ENCODE results near the gene NPFFR1. TPM values are rescaled to one million over a fixed set of nuclear protein-coding genes. Genes with fewer than 3 reads are reported as not detected.
A peak's percentile ranks its signal among the peaks of the same experiment; 100 is the strongest.

NPFFR1 gene
- total and polyA plus RNA-seq, 9 donors: 0.02 to 0.14 (median 0.05) TPM; not detected in 1

GRCh38 chr10:70315276-70315675 is 31.5 kb upstream of the NPFFR1 start:
- DNase-seq: no peak
- Histone ChIP-seq H3K36me3 (ENCODE audit: control insufficient read depth, insufficient read depth, low read length) (peaks cover 12% of the 10 kb centered on the region), H3K27me3 (ENCODE audit: control insufficient read depth, insufficient read depth, low read length) (no peaks in the 10 kb centered on the region), H3K4me3 (ENCODE audit: low read length) (no peak overlapping the region), H3K9me3 (replicated peaks; ENCODE audit: control insufficient read depth, low read depth, low read length) (no peaks in the 10 kb centered on the region), H3K27ac (ENCODE audit: low read length) (no peak overlapping the region), H3K4me1 (ENCODE audit: control insufficient read depth, insufficient read depth, low read length) (peaks cover 11% of the 10 kb centered on the region)
- WGBS (ENCODE audit: insufficient coverage): 83% methylated on average over 1 of the region's 2 CpGs

GRCh38 chr10:70312972-70313371 is 29.2 kb upstream of the NPFFR1 start:
- H3K27ac ChIP-seq (ENCODE audit: low read length): no peak overlapping the region
- no peaks in the 10 kb centered on the region for H3K27me3 ChIP-seq (ENCODE audit: control insufficient read depth, insufficient read depth, low read length)
- 30% methylated on average over 2 of the region's 4 CpGs for WGBS (ENCODE audit: insufficient coverage)
- no peaks in the 10 kb centered on the region for H3K9me3 ChIP-seq (replicated peaks; ENCODE audit: control insufficient read depth, low read depth, low read length)
- DNase-seq: peak; percentile 51
- H3K36me3 ChIP-seq (ENCODE audit: control insufficient read depth, insufficient read depth, low read length): peaks cover 8% of the 10 kb centered on the region
- peaks cover 7% of the 10 kb centered on the region for H3K4me1 ChIP-seq (ENCODE audit: control insufficient read depth, insufficient read depth, low read length)
- no peak overlapping the region for H3K4me3 ChIP-seq (ENCODE audit: low read length)

- Histone ChIP-seq H3K4me3 (ENCODE audit: low read length) (no peak overlapping the region), H3K27me3 (ENCODE audit: control insufficient read depth, insufficient read depth, low read length) (no peaks in the 10 kb centered on the region), H3K9me3 (replicated peaks; ENCODE audit: control insufficient read depth, low read depth, low read length) (no peaks in the 10 kb centered on the region), H3K36me3 (ENCODE audit: control insufficient read depth, insufficient read depth, low read length) (peaks cover 5% of the 10 kb centered on the region), H3K4me1 (ENCODE audit: control insufficient read depth, insufficient read depth, low read length) (peaks cover 13% of the 10 kb centered on the region), H3K27ac (ENCODE audit: low read length) (no peak overlapping the region)
- WGBS (ENCODE audit: insufficient coverage): 90% methylated on average over 3 of the region's 5 CpGs
- no peak for DNase-seq
Observed at GRCh38 chr10:70312249-70312648, 28.4 kb upstream of the NPFFR1 start.

DNA sequence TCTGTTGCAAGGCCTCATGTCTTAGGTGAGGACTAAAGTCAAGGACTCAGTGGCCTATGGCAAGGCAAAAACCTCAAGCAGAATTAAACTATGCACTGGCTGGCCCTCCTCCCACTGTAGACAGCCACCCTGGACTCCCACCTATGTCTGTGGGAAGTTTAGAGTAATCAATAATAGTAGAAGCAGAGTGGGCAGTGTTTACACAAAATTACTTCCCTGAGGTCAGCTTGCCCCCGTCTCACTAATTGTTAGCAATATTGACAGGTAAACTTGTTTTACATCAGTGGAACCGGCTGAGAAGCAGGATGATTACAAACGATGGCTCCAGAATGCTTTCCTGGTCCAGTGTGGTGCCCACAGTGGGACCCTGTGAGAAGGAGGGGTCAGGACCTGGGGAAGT is 27.9 kb upstream of the NPFFR1 start:
- 100% methylated on average over 1 of the region's 3 CpGs for WGBS (ENCODE audit: insufficient coverage)
- no peaks in the 10 kb centered on the region for H3K9me3 ChIP-seq (replicated peaks; ENCODE audit: control insufficient read depth, low read depth, low read length)
- no peak for DNase-seq

GRCh38 chr10:70309661-70310060 is 25.9 kb upstream of the NPFFR1 start:
- Histone ChIP-seq H3K4me3 (ENCODE audit: low read length) (no peak overlapping the region), H3K36me3 (ENCODE audit: control insufficient read depth, insufficient read depth, low read length) (peaks cover 4% of the 10 kb centered on the region), H3K4me1 (ENCODE audit: control insufficient read depth, insufficient read depth, low read length) (peaks cover 15% of the 10 kb centered on the region), H3K9me3 (replicated peaks; ENCODE audit: control insufficient read depth, low read depth, low read length) (no peaks in the 10 kb centered on the region), H3K27ac (ENCODE audit: low read length) (no peak overlapping the region), H3K27me3 (ENCODE audit: control insufficient read depth, insufficient read depth, low read length) (no peaks in the 10 kb centered on the region)
- WGBS (ENCODE audit: insufficient coverage): 93% methylated on average over 6 of the region's 7 CpGs
- no peak for DNase-seq

More for the DNA sequence above, 27.9 kb upstream of the NPFFR1 start:
- H3K4me1 ChIP-seq (ENCODE audit: control insufficient read depth, insufficient read depth, low read length): peaks cover 15% of the 10 kb centered on the region
- H3K27me3 ChIP-seq (ENCODE audit: control insufficient read depth, insufficient read depth, low read length): no peaks in the 10 kb centered on the region
- peaks cover 9% of the 10 kb centered on the region for H3K36me3 ChIP-seq (ENCODE audit: control insufficient read depth, insufficient read depth, low read length)
- no peak overlapping the region for H3K27ac ChIP-seq (ENCODE audit: low read length)
- no peak overlapping the region for H3K4me3 ChIP-seq (ENCODE audit: low read length)

DNA sequence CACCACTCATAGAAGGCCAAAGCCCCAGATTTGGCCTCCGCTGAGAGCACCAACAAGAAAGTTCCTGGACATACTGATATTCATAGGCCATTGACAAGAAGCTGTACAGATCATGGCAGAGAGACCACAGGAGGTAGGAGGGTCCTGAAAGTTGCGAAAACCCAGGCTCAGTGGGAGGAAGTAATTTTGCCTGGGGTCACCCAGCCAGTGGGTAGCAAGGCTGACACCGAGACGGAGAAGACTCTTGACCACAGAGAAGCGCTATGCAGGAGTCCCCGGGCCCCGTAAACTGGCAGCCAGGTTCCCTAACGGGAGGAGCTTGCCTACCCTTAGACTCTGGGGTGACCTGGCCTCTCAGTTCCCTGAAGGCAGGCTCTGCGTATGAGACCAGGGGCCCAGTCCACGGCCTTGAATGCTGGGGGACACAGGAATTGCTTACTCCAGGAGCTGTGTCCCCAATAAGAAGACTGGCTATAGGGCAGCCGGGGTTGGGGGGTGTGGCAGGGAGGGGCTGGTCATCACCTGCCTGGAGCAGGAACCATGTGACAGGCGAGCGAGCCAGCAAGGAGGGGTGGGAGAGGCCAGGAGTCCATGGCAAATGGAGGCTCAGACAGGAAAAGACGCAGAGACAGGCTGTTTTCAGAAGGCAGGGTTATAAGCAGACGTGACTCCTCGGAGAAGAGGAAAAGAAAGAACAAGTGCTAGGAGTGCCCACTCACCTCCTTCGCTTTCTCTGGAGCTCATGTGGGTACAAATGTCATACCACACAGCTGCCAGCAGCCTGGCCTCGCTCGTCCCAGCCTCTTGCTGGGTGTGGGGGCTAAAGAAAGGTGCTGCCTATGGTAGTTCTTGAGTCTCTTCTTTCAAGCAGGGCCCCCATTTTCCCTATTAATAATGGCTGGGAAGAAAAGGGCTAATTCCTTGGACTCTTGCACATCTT is 24.6 kb upstream of the NPFFR1 start:
- Histone ChIP-seq H3K27ac (ENCODE audit: low read length) (no peak overlapping the region), H3K9me3 (replicated peaks; ENCODE audit: control insufficient read depth, low read depth, low read length) (no peaks in the 10 kb centered on the region), H3K4me3 (ENCODE audit: low read length) (no peak overlapping the region), H3K4me1 (ENCODE audit: control insufficient read depth, insufficient read depth, low read length) (peaks cover 15% of the 10 kb centered on the region), H3K36me3 (ENCODE audit: control insufficient read depth, insufficient read depth, low read length) (peaks cover 4% of the 10 kb centered on the region), H3K27me3 (ENCODE audit: control insufficient read depth, insufficient read depth, low read length) (no peaks in the 10 kb centered on the region)
- WGBS (ENCODE audit: insufficient coverage): 85% methylated on average over 14 of the region's 19 CpGs
- DNase-seq: no peak

- peak; percentile 66 for DNase-seq
- Histone ChIP-seq H3K27ac (ENCODE audit: low read length) (peak overlapping the region; percentile 13), H3K4me3 (ENCODE audit: low read length) (no peak overlapping the region), H3K36me3 (ENCODE audit: control insufficient read depth, insufficient read depth, low read length) (peaks cover 4% of the 10 kb centered on the region), H3K27me3 (ENCODE audit: control insufficient read depth, insufficient read depth, low read length) (no peaks in the 10 kb centered on the region), H3K4me1 (ENCODE audit: control insufficient read depth, insufficient read depth, low read length) (peaks cover 9% of the 10 kb centered on the region), H3K9me3 (replicated peaks; ENCODE audit: control insufficient read depth, low read depth, low read length) (no peaks in the 10 kb centered on the region)
- 57% methylated on average over 1 of the region's 5 CpGs for WGBS (ENCODE audit: insufficient coverage)
Observed at GRCh38 chr10:70306886-70307520, 23.2 kb upstream of the NPFFR1 start.

- no peaks in the 10 kb centered on the region for H3K9me3 ChIP-seq (replicated peaks; ENCODE audit: control insufficient read depth, low read depth, low read length)
- no CpG with 5 or more reads among the region's 4 CpGs for WGBS (ENCODE audit: insufficient coverage)
- DNase-seq: no peak
- no peak overlapping the region for H3K4me3 ChIP-seq (ENCODE audit: low read length)
- H3K4me1 ChIP-seq (ENCODE audit: control insufficient read depth, insufficient read depth, low read length): peaks cover 9% of the 10 kb centered on the region
- H3K36me3 ChIP-seq (ENCODE audit: control insufficient read depth, insufficient read depth, low read length): peaks cover 4% of the 10 kb centered on the region
- no peak overlapping the region for H3K27ac ChIP-seq (ENCODE audit: low read length)
- no peaks in the 10 kb centered on the region for H3K27me3 ChIP-seq (ENCODE audit: control insufficient read depth, insufficient read depth, low read length)
Observed at GRCh38 chr10:70306181-70306705, 22.4 kb upstream of the NPFFR1 start.

DNA sequence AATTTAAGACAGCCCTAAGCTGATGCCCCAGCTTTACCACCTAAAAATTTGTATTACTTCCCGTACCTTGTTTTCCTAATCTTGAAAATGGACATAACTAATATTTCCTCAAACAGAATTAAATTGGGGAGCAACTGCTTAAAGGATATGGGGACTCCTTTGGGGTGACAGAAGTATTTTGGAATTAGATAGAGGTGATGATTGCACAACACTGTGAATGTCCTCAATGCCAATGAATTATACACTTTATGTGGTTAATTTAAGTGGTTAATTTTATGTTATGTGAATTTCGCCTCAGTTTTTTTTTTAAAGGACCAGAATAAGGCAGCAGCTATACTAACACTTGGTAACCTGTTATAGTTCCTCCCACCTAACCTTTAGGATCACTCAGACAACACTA is 19.9 kb upstream of the NPFFR1 start:
- H3K27ac ChIP-seq (ENCODE audit: low read length): no peak overlapping the region
- H3K36me3 ChIP-seq (ENCODE audit: control insufficient read depth, insufficient read depth, low read length): peaks cover 21% of the 10 kb centered on the region
- no peaks in the 10 kb centered on the region for H3K9me3 ChIP-seq (replicated peaks; ENCODE audit: control insufficient read depth, low read depth, low read length)
- peaks cover 9% of the 10 kb centered on the region for H3K4me1 ChIP-seq (ENCODE audit: control insufficient read depth, insufficient read depth, low read length)
- no CpG with 5 or more reads among the region's 2 CpGs for WGBS (ENCODE audit: insufficient coverage)
- no peaks in the 10 kb centered on the region for H3K27me3 ChIP-seq (ENCODE audit: control insufficient read depth, insufficient read depth, low read length)
- H3K4me3 ChIP-seq (ENCODE audit: low read length): no peak overlapping the region
- DNase-seq: no peak

DNA sequence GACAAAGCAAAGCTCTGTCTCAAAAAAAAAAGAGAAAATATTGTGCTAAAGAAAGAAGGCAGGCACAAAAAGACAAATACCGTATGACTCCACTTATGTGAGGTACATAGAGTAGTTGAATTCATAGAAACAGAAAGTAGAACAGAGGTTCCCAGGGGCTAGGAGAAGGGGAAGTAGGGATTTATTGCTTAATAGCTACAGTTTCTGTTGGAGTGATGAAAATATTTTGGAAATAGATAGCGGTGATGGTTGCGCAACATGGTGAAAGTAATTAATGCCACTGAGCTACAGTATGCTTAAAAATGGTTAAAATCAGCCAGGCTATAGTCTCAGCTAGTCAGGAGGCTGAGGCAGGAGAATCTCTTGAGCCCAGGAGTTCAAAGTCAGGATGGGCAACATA is 18.5 kb upstream of the NPFFR1 start:
- Histone ChIP-seq H3K27ac (ENCODE audit: low read length) (no peak overlapping the region), H3K4me1 (ENCODE audit: control insufficient read depth, insufficient read depth, low read length) (peaks cover 4% of the 10 kb centered on the region), H3K27me3 (ENCODE audit: control insufficient read depth, insufficient read depth, low read length) (no peaks in the 10 kb centered on the region), H3K9me3 (replicated peaks; ENCODE audit: control insufficient read depth, low read depth, low read length) (no peaks in the 10 kb centered on the region), H3K36me3 (ENCODE audit: control insufficient read depth, insufficient read depth, low read length) (peaks cover 21% of the 10 kb centered on the region), H3K4me3 (ENCODE audit: low read length) (no peak overlapping the region)
- WGBS (ENCODE audit: insufficient coverage): 66% methylated on average over 3 of the region's 3 CpGs
- DNase-seq: peak; percentile 70
